K562 (cell line): Measurements from ENCODE around the gene CIAO2B. TPM values are rescaled to one million over a fixed set of nuclear protein-coding genes. Genes with fewer than 3 reads are reported as not detected.
A peak's percentile ranks its signal among the peaks of the same experiment; 100 is the strongest.

Source experiments
- ATAC-seq: fragments of 200-7000 bp; cut with Tn5 transposase; 3 replicates; pipeline ENCODE4 v1.9.1; 2020; ENCODE audit warnings: moderate library complexity
- BruUV-seq: library from RNA; stranded (reverse); fragments of 400-500 nt; replicated peaks from 2 replicates; lab custom pipeline; 2021; lab: Mats Ljungman, UMichigan
- CTCF ChIA-PET: fragments of 300-600 bp; formaldehyde crosslinking; extraction: SDS; loops from one replicate; lab custom pipeline; 2021; ENCODE audit warnings: low intra/inter-chr PET ratio; lab: Yijun Ruan, JAX
- POLR2A ChIA-PET: fragments of 300-600, 350-650 bp; sonication (Branson Sonifier 250); formaldehyde crosslinking; extraction: SDS; loops from one replicate; lab custom pipeline; 2021; ENCODE audit warnings: antibody characterized with exemption, inconsistent platforms; lab: Yijun Ruan, JAX
- DNase-seq, 4 experiments: peaks; one replicate each; pipeline versions ENCODE4 v3.0.0 to v3.0.0-alpha.2; 2011 to 2018; ENCODE audit warnings: low spot score in 3 of 4, mixed read lengths in 3 of 4; ENCODE audit errors: extremely low read depth in 1 of 4
- FAIRE-seq: peaks from 2 replicates; lab custom pipeline; 2011; peaks lifted over from hg19 to GRCh38; lab: Jason Lieb, UNC
- H2AFZ ChIP-seq: 2 replicates; pipeline ENCODE4 v1.6.0; 2011; ENCODE audit warnings: low read depth, low read length, control low read depth, inconsistent platforms
- H3K27ac ChIP-seq: fragments of 200-600 bp; 3 replicates; pipeline ENCODE4 v1.8.0; 2011; ENCODE audit warnings: low read depth, mild to moderate bottlenecking, control low read depth, inconsistent platforms, low read length, moderate library complexity, mixed read lengths; ENCODE audit errors: extremely low read depth
- H3K27me3 ChIP-seq, 2 experiments: fragments of 300-600 bp in 1 of 2; 2 replicates in 1 of 2; 3 replicates in 1 of 2; pipeline versions ENCODE4 v1.6.0 to v1.8.0; 2011; ENCODE audit warnings: inconsistent platforms in 2 of 2, low read length in 2 of 2, mild to moderate bottlenecking in 1 of 2, mixed read lengths in 1 of 2, moderate library complexity in 1 of 2; ENCODE audit not compliant: control insufficient read depth in 2 of 2, insufficient read depth in 2 of 2
- H3K36me3 ChIP-seq: fragments of 300-600 bp; 3 replicates; pipeline ENCODE4 v1.8.0; 2011; ENCODE audit warnings: mild to moderate bottlenecking, low read length, inconsistent platforms; ENCODE audit not compliant: control insufficient read depth, insufficient read depth
- H3K4me1 ChIP-seq, 2 experiments: fragments of 200-600 bp in 1 of 2; replicated peaks in 1 of 2; 2 replicates in 1 of 2; 3 replicates in 1 of 2; pipeline versions ENCODE4 v1.5.1 to v1.8.0; 2011; ENCODE audit warnings: inconsistent platforms in 2 of 2, low read length in 2 of 2, mild to moderate bottlenecking in 1 of 2, mixed read lengths in 1 of 2, moderate library complexity in 1 of 2; ENCODE audit not compliant: control insufficient read depth in 2 of 2, insufficient read depth in 2 of 2
- H3K4me2 ChIP-seq: 2 replicates; pipeline ENCODE4 v1.6.1; 2011; ENCODE audit warnings: low read length, control low read depth, inconsistent platforms, mixed read lengths; ENCODE audit not compliant: insufficient read depth
- H3K4me3 ChIP-seq: fragments of 200-600 bp; sonication (generic), shearing (Covaris generic); 2 replicates; pipeline ENCODE4 v1.5.1; 2016; ENCODE audit warnings: control low read depth, inconsistent platforms
- H3K79me2 ChIP-seq: fragments of 200-600 bp; 3 replicates; pipeline ENCODE4 v1.8.0; 2011; ENCODE audit warnings: low read length, inconsistent platforms; ENCODE audit not compliant: control insufficient read depth, insufficient read depth
- H3K9ac ChIP-seq, 2 experiments: 2 replicates each; pipeline versions ENCODE4 v1.6.0 to v1.6.1; 2011; ENCODE audit warnings: low read depth in 2 of 2, low read length in 2 of 2, control low read depth in 1 of 2, inconsistent platforms in 1 of 2, mild to moderate bottlenecking in 1 of 2, mixed read lengths in 1 of 2; ENCODE audit not compliant: insufficient read depth in 1 of 2
- H3K9me1 ChIP-seq: one replicate; pipeline ENCODE4 v1.6.0; 2011; ENCODE audit warnings: inconsistent platforms, mild to moderate bottlenecking, low read length, moderate library complexity; ENCODE audit not compliant: control insufficient read depth, insufficient read depth
- H3K9me3 ChIP-seq: replicated peaks from 2 replicates; pipeline ENCODE4 v1.5.1; 2011; ENCODE audit warnings: low read depth, low read length, inconsistent platforms; ENCODE audit not compliant: control insufficient read depth, insufficient read depth
- H4K20me1 ChIP-seq: replicated peaks from 2 replicates; pipeline ENCODE4 v1.6.1; 2011; ENCODE audit warnings: low read length, inconsistent platforms, mixed read lengths; ENCODE audit not compliant: control insufficient read depth, insufficient read depth
- BCOR ChIP-seq: fragments of 450-650 bp; IDR thresholded peaks from 2 replicates; pipeline ENCODE4 v1.6.1; 2016
- CEBPB ChIP-seq: fragments of 450-650 bp; IDR thresholded peaks from 2 replicates; pipeline ENCODE4 v1.6.1; 2016; ENCODE audit warnings: missing genetic modification characterization, missing compliant biosample characterization
- DEAF1 ChIP-seq: fragments of 450-650 bp; formaldehyde crosslinking; IDR thresholded peaks from 2 replicates; pipeline ENCODE4 v1.4.0; 2020; ENCODE audit warnings: mild to moderate bottlenecking, moderate library complexity
- DMBX1 ChIP-seq: fragments of 250-450 bp; sonication (Bioruptor Pico); IDR thresholded peaks from 2 replicates; pipeline ENCODE4 v1.8.0; 2022; ENCODE audit warnings: inconsistent platforms, mild to moderate bottlenecking, moderate library complexity, borderline replicate concordance
- E2F4 ChIP-seq: sonication (generic); formaldehyde crosslinking; IDR thresholded peaks from 2 replicates; pipeline ENCODE4 v1.8.0; 2022; ENCODE audit warnings: mild to moderate bottlenecking, low read depth, missing genetic modification reagents
- ETV1 ChIP-seq: fragments of 450-650 bp; conservative IDR thresholded peaks from 2 replicates; pipeline ENCODE4 v1.6.1; 2016; ENCODE audit warnings: missing genetic modification characterization, control low read depth, low read depth, missing compliant biosample characterization
- HDGF ChIP-seq: fragments of 450-650 bp; IDR thresholded peaks from 2 replicates; pipeline ENCODE4 v1.6.1; 2016
- KDM1A ChIP-seq, 2 experiments: fragments of 450-650 bp; IDR thresholded peaks; 2 replicates each; pipeline ENCODE4 v1.6.1; 2016; ENCODE audit warnings: mild to moderate bottlenecking in 2 of 2
- NELFE ChIP-seq: IDR thresholded peaks from 2 replicates; pipeline ENCODE4 v1.6.1; 2011; ENCODE audit warnings: mild to moderate bottlenecking; ENCODE audit not compliant: insufficient read depth, insufficient read length
- NEUROD1 ChIP-seq: fragments of 150-350 bp; IDR thresholded peaks from 2 replicates; pipeline ENCODE4 v1.6.1; 2014; ENCODE audit warnings: borderline replicate concordance, low read length, low read depth; ENCODE audit not compliant: partially characterized antibody
- NRF1 ChIP-seq, 2 experiments: fragments of 450-650 bp; IDR thresholded peaks in 1 of 2; conservative IDR thresholded peaks in 1 of 2; 2 replicates each; pipeline ENCODE4 v1.6.1; 2014; ENCODE audit warnings: mild to moderate bottlenecking in 2 of 2
- POLR3A ChIP-seq: IDR thresholded peaks from 2 replicates; pipeline ENCODE4 v1.6.1; 2011; ENCODE audit warnings: borderline replicate concordance, mild to moderate bottlenecking, moderate library complexity; ENCODE audit not compliant: insufficient read length, insufficient read depth; ENCODE audit errors: extremely low read depth
- RBBP5 ChIP-seq: fragments of 200-600 bp; sonication (generic); IDR thresholded peaks from 2 replicates; pipeline ENCODE4 v1.6.1; 2012; ENCODE audit warnings: borderline replicate concordance, mild to moderate bottlenecking, low read length, control low read depth, inconsistent platforms; ENCODE audit not compliant: insufficient read depth, poor library complexity, severe bottlenecking
- RBM25 ChIP-seq: fragments of 200-400 bp; formaldehyde crosslinking; IDR thresholded peaks from 2 replicates; pipeline ENCODE4 v1.6.1; 2018; ENCODE audit warnings: low read length, low read depth, moderate library complexity; ENCODE audit not compliant: severe bottlenecking
- RHOXF2B ChIP-seq: fragments of 250-450 bp; sonication (Bioruptor Pico); conservative IDR thresholded peaks from 2 replicates; pipeline ENCODE4 v1.5.1; 2021
- ZFP36 ChIP-seq: fragments of 150-350 bp; IDR thresholded peaks from 2 replicates; pipeline ENCODE4 v1.6.1; 2018; ENCODE audit warnings: low read length, low read depth; ENCODE audit not compliant: partially characterized antibody
- ZNF174 ChIP-seq: fragments of 250-450 bp; sonication (Bioruptor Pico); IDR thresholded peaks from 2 replicates; pipeline ENCODE4 v1.4.0; 2020; ENCODE audit warnings: mild to moderate bottlenecking
- WGBS: fragments of 100-300 bp; shearing (Covaris generic); methylation state at CpG from one replicate; pipeline ENCODE4 v1.1.6; 2016; ENCODE audit warnings: low coverage, mixed read lengths; ENCODE audit not compliant: insufficient coverage; ENCODE audit errors: missing lambda C conversion rate; 5-methylcytosine and 5-hydroxymethylcytosine counted together
- in situ Hi-C: fragments of 300-500 bp; cut with MboI; formaldehyde crosslinking; loops from 4 replicates; pipeline ENCODE4 v1.15.0; 2018; ENCODE audit warnings: inconsistent platforms, mixed read lengths
- intact Hi-C: fragments of 100-400 bp; cut with micrococcal nuclease; formaldehyde crosslinking; loops from 2 replicates; pipeline ENCODE4 v1.14.2; 2022
- polyA plus RNA-seq, 8 experiments: library from polyadenylated mRNA; depleted of rRNA in 4 of 8; stranded (reverse) in 5 of 8; unstranded in 3 of 8; fragments of >200 nt; fragmentation: Nextera tagmentation in 2 of 8; fragmentation: Illumina TruSeq in 1 of 8; extraction: Ambion mirVana in 2 of 8; extraction: Trizol in 1 of 8; gene quantifications; 2 replicates each; pipeline versions ENCODE4 v1.2.1 to v1.2.3, GENCODE V29; 2011 to 2014; ENCODE audit warnings: inconsistent platforms in 1 of 8, missing spikeins in 1 of 8
- total RNA-seq, 7 experiments: library from RNA; depleted of rRNA in 6 of 7; stranded (reverse); fragments of >200 nt in 6 of 7; fragmentation: Illumina TruSeq in 2 of 7; extraction: Trizol in 2 of 7; gene quantifications; 2 replicates each; pipeline versions ENCODE4 v1.2.1 to v1.2.3, GENCODE V29; 2011 to 2021; ENCODE audit warnings: low replicate concordance in 1 of 7
- TF ChIP-seq, protein P1 (sequence below): sonication (generic); formaldehyde crosslinking; IDR thresholded peaks from 2 replicates; pipeline ENCODE4 v1.8.0; 2022; ENCODE audit warnings: missing genetic modification reagents, mild to moderate bottlenecking, borderline replicate concordance

The CIAO2B gene
- total and polyA plus RNA-seq, 9 of the 15 experiments (the other 6 are each of a cell fraction or from before 2014, with no cell fraction given) = 86.8 to 182 (median 113) TPM

DNA sequence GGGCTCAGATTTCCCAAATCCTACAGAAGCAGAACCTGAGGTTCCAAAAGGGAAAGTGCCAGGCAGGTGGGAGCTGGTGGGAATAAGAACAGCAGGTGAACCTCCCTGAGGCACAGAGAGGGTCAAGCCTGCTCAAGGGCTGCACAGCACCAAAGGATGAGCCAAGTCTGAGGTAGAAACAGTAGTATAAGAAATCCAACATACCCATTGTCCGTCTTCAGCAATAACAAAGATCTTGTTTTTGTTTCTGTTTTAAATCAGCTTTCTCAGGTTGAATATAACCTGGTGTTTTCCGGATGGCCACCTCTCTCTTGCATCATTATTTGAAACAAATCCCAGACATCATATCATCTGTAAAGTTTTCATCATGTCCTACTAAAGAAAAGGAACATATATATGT, 16.2 kb upstream of the CIAO2B start:
- BruUV-seq = no TSS peak
- Histone ChIP-seq H3K9me3 (peaks cover 2% of the 10 kb centered on the region), H2AFZ (no peak overlapping the region), H3K4me3 (no peak overlapping the region), H3K27me3 (no peaks in the 10 kb centered on the region), H4K20me1 (no peaks in the 10 kb centered on the region), H3K4me2 (no peak overlapping the region), H3K36me3 (no peaks in the 10 kb centered on the region), H3K9ac (no peak overlapping the region), H3K9me1 (no peaks in the 10 kb centered on the region), H3K79me2 (no peaks in the 10 kb centered on the region), H3K4me1 (peaks cover 7 to 11% of the 10 kb centered on the region in 2 experiments; a peak in 1 of 5 replicates), H3K27ac (no peak overlapping the region)
- FAIRE-seq = no peak
- ChIA-PET CTCF (interaction anchor here (0.7 kb wide), 1 partner anchor 205 kb away, joined by 3 read pairs; no protein-coding TSS in a partner anchor), POLR2A (no interaction called here)
- in situ Hi-C loops (loop anchor here (25.0 kb wide), 2 partner anchors 212 to 462 kb away; partner anchors contain the start of genes B3GNT9, FBXL8, HSF4 and NOL3), intact Hi-C loops (loop anchor here (5.0 to 10.0 kb wide), 4 partner anchors 67 to 514 kb away; partner anchors contain the start of genes FHOD1, MATCAP1 and SLC9A5)
- 50% methylated on average over 2 of the region's 2 CpGs for WGBS
- no peak for DNase-seq
- ATAC-seq = no peak
- TF ChIP-seq DEAF1 (CRISPR knock-in tag) = no peak
- TF ChIP-seq POLR3A = no peak
- TF ChIP-seq HDGF = no peak
- TF ChIP-seq E2F4 (CRISPR knock-in tag) = no peak
- no peak for TF ChIP-seq RHOXF2B (CRISPR knock-in tag)
- peak; percentile 62 for TF ChIP-seq RBM25
- TF ChIP-seq NELFE = no peak
- TF ChIP-seq DMBX1 (CRISPR knock-in tag) = no peak
- TF ChIP-seq BCOR = peak; percentile 57; the same call in 1 of the 2 replicates
- TF ChIP-seq ZNF174 (CRISPR knock-in tag) = no peak
- TF ChIP-seq ZFP36 = peak; percentile 53
- no peak for TF ChIP-seq CEBPB
- TF ChIP-seq NEUROD1 = no peak
- TF ChIP-seq, protein P1, sequence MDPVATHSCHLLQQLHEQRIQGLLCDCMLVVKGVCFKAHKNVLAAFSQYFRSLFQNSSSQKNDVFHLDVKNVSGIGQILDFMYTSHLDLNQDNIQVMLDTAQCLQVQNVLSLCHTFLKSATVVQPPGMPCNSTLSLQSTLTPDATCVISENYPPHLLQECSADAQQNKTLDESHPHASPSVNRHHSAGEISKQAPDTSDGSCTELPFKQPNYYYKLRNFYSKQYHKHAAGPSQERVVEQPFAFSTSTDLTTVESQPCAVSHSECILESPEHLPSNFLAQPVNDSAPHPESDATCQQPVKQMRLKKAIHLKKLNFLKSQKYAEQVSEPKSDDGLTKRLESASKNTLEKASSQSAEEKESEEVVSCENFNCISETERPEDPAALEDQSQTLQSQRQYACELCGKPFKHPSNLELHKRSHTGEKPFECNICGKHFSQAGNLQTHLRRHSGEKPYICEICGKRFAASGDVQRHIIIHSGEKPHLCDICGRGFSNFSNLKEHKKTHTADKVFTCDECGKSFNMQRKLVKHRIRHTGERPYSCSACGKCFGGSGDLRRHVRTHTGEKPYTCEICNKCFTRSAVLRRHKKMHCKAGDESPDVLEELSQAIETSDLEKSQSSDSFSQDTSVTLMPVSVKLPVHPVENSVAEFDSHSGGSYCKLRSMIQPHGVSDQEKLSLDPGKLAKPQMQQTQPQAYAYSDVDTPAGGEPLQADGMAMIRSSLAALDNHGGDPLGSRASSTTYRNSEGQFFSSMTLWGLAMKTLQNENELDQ (CRISPR knock-in tag) = no peak
- 0 out of 4 replicates have a peak, but pooled peaks of 1 of the 2 experiments have one; percentile 22 for TF ChIP-seq KDM1A (IDR thresholded peaks at IDR 0.05)
- TF ChIP-seq NRF1 (conservative IDR thresholded peaks at IDR 0.05 in 1 of 2, IDR thresholded peaks at IDR 0.05 in 1 of 2) = no peak
- no peak for TF ChIP-seq ETV1 (tag)
- no peak for TF ChIP-seq RBBP5
